ENCODE data around the gene ADGRV1. TPM values are rescaled to one million over a fixed set of nuclear protein-coding genes. Genes with fewer than 3 reads are reported as not detected.
A peak's percentile ranks its signal among the peaks of the same experiment; 100 is the strongest.

Gene ADGRV1
- polyA plus RNA-seq, 2 of the 4 experiments (the other 2 are of a cell fraction), result 0.70 to 3.7 TPM

DNA sequence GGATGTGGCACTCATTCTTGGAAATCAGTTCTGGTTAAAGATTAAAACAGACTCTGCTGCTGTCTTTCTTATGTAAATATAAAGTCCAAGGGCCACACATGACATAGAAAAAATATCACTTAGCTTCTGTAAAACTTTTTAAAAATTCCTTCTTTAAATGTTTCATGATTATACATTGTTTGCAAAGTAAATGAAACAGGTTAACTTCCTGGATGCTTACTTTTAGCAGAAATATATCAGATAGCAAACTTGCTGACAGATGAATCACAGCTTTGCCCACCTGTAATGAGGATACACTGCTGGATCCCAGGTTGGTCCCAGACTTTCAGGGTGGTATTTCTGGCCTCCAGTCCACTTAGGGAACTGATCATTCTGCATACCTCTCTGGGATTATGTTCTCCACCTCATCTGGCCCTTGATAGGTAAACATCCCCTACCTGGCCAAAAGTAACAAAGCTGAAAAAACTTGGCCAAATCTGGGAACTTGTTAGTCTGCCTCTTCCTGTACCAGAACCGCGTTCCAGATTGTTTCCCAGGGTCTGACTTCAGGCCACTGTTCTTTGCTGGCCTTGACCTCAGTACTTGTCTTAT, 340.5 kb downstream of the ADGRV1 start:
- Histone ChIP-seq H3K4me1 (peaks cover 41% of the 10 kb centered on the region), H3K27ac (peak overlapping the region; percentile 71 to 84), H3K4me2 (peak overlapping the region; percentile 78), H3K9me3 (no peaks in the 10 kb centered on the region), H3K4me3 (peak overlapping the region; percentile 15; the same call in 1 of the 3 replicates)
- no peak for FAIRE-seq
- peak in 1 of 2 experiments; percentile 68; a peak in 3 of 6 replicates for ATAC-seq
- DNase-seq (ENCODE audit: low read depth in 1 of 2, low spot score in 1 of 2), result peak in 1 of 2 experiments; percentile 36
- POLR2A ChIA-PET, result interaction anchor here (0.7 kb wide), 1 partner anchor 484 kb away, joined by 3 read pairs; the partner anchor contains the start of gene ARRDC3
- WGBS (ENCODE audit: missing lambda C conversion rate), result 4% methylated on average over 2 of the region's 2 CpGs
- CTCF ChIA-PET, result interaction anchor here (1.0 kb wide), 1 partner anchor 13 kb away, joined by 3 read pairs; no protein-coding TSS in a partner anchor
- TF ChIP-seq NFE2L2 (conservative IDR thresholded peaks at IDR 0.05; ENCODE audit: low read length) (no peak), ATOH8 (CRISPR knock-in tag; IDR thresholded peaks at IDR 0.05; ENCODE audit: low read depth) (no peak), POLR2A (IDR thresholded peaks at IDR 0.05; ENCODE audit: low read length) (no peak), HOXB13 (CRISPR knock-in tag; IDR thresholded peaks at IDR 0.05; ENCODE audit: low read depth) (no peak), RCOR1 (IDR thresholded peaks at IDR 0.05; ENCODE audit: low read depth, low read length) (no peak), HEYL (CRISPR knock-in tag; IDR thresholded peaks at IDR 0.05) (no peak), CEBPB (IDR thresholded peaks at IDR 0.05) (0 out of 4 replicates have a peak, but pooled peaks of 1 of the 2 experiments have one; percentile 1), EHF (CRISPR knock-in tag; IDR thresholded peaks at IDR 0.05) (no peak), ZNF302 (CRISPR knock-in tag; IDR thresholded peaks at IDR 0.05) (no peak), FOXS1 (CRISPR knock-in tag; IDR thresholded peaks at IDR 0.05) (no peak), JUN (IDR thresholded peaks at IDR 0.05) (no peak), TP53 (CRISPR knock-in tag; IDR thresholded peaks at IDR 0.05) (no peak), JUNB (IDR thresholded peaks at IDR 0.05) (peak; percentile 69), SMC3 (IDR thresholded peaks at IDR 0.05) (no peak; the same call in 2 of the 3 replicates), RFX5 (IDR thresholded peaks at IDR 0.05) (no peak), MYC (IDR thresholded peaks at IDR 0.05; ENCODE audit: borderline replicate concordance, low read length) (no peak), BHLHE40 (IDR thresholded peaks at IDR 0.05; ENCODE audit: low read depth, low read length) (no peak), BCL3 (IDR thresholded peaks at IDR 0.05) (0 out of 3 replicates have a peak, but pooled peaks have one; percentile 42), REST (IDR thresholded peaks at IDR 0.05) (no peak), RNF2 (IDR thresholded peaks at IDR 0.05; ENCODE audit: borderline replicate concordance, low read depth) (no peak), NPAS2 (CRISPR knock-in tag; IDR thresholded peaks at IDR 0.05; ENCODE audit: borderline replicate concordance) (no peak), MAZ (IDR thresholded peaks at IDR 0.05; ENCODE audit: borderline replicate concordance, low read depth, low read length) (no peak), FOSB (CRISPR knock-in tag; IDR thresholded peaks at IDR 0.05) (no peak), ZSCAN20 (CRISPR knock-in tag; IDR thresholded peaks at IDR 0.05) (no peak), PHF8 (IDR thresholded peaks at IDR 0.05; ENCODE audit: borderline replicate concordance, low read depth) (no peak), CBX2 (IDR thresholded peaks at IDR 0.05; ENCODE audit: borderline replicate concordance, low read depth) (no peak)
- TF ChIP-seq, protein P1, sequence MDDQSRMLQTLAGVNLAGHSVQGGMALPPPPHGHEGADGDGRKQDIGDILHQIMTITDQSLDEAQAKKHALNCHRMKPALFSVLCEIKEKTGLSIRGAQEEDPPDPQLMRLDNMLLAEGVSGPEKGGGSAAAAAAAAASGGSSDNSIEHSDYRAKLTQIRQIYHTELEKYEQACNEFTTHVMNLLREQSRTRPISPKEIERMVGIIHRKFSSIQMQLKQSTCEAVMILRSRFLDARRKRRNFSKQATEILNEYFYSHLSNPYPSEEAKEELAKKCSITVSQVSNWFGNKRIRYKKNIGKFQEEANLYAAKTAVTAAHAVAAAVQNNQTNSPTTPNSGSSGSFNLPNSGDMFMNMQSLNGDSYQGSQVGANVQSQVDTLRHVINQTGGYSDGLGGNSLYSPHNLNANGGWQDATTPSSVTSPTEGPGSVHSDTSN (IDR thresholded peaks at IDR 0.05), result no peak
- TF ChIP-seq, protein P2, sequence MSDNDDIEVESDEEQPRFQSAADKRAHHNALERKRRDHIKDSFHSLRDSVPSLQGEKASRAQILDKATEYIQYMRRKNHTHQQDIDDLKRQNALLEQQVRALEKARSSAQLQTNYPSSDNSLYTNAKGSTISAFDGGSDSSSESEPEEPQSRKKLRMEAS (IDR thresholded peaks at IDR 0.05), result no peak
- TF ChIP-seq, protein P3, sequence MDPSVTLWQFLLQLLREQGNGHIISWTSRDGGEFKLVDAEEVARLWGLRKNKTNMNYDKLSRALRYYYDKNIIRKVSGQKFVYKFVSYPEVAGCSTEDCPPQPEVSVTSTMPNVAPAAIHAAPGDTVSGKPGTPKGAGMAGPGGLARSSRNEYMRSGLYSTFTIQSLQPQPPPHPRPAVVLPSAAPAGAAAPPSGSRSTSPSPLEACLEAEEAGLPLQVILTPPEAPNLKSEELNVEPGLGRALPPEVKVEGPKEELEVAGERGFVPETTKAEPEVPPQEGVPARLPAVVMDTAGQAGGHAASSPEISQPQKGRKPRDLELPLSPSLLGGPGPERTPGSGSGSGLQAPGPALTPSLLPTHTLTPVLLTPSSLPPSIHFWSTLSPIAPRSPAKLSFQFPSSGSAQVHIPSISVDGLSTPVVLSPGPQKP (IDR thresholded peaks at IDR 0.05; ENCODE audit: low read depth, low read length), result no peak
- TF ChIP-seq, protein P4, sequence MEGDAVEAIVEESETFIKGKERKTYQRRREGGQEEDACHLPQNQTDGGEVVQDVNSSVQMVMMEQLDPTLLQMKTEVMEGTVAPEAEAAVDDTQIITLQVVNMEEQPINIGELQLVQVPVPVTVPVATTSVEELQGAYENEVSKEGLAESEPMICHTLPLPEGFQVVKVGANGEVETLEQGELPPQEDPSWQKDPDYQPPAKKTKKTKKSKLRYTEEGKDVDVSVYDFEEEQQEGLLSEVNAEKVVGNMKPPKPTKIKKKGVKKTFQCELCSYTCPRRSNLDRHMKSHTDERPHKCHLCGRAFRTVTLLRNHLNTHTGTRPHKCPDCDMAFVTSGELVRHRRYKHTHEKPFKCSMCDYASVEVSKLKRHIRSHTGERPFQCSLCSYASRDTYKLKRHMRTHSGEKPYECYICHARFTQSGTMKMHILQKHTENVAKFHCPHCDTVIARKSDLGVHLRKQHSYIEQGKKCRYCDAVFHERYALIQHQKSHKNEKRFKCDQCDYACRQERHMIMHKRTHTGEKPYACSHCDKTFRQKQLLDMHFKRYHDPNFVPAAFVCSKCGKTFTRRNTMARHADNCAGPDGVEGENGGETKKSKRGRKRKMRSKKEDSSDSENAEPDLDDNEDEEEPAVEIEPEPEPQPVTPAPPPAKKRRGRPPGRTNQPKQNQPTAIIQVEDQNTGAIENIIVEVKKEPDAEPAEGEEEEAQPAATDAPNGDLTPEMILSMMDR (IDR thresholded peaks at IDR 0.05), result no peak
